A673 (cell line): ENCODE measurements around the gene MEOX1. TPM values are rescaled to one million over a fixed set of nuclear protein-coding genes. Genes with fewer than 3 reads are reported as not detected.

Source experiments
- BruUV-seq: library from RNA; stranded (reverse); fragments of 400-500 nt; replicated peaks from 2 replicates; lab custom pipeline; 2021; lab: Mats Ljungman, UMichigan
- CTCF ChIA-PET: fragments of 300-600 bp; sonication (Branson Sonifier 250); formaldehyde crosslinking; loops from one replicate; lab custom pipeline; 2022; ENCODE audit warnings: antibody characterized with exemption; lab: Charles Lee
- POLR2A ChIA-PET: fragments of 300-600 bp; sonication (Branson Sonifier 250); formaldehyde crosslinking; loops from one replicate; lab custom pipeline; 2022; ENCODE audit warnings: antibody characterized with exemption; ENCODE audit not compliant: low non-redundant PET; lab: Charles Lee
- DNase-seq: peaks from one replicate; pipeline ENCODE4 v3.0.0-alpha.2; 2015; ENCODE audit warnings: low spot score
- H3K27ac ChIP-seq: fragments of 200-600 bp; sonication (generic); 2 replicates; pipeline ENCODE4 v1.5.1; 2016; ENCODE audit warnings: mixed run types, low read depth, mild to moderate bottlenecking, mixed read lengths, antibody characterized with exemption, low read length; ENCODE audit not compliant: poor library complexity, severe bottlenecking
- H3K27me3 ChIP-seq: fragments of 200-600 bp; sonication (generic); replicated peaks from 2 replicates; pipeline ENCODE4 v1.6.1; 2017; ENCODE audit warnings: mixed run types, low read depth, mild to moderate bottlenecking, mixed read lengths, antibody characterized with exemption, low read length; ENCODE audit not compliant: insufficient read depth, poor library complexity
- H3K36me3 ChIP-seq: fragments of 200-600 bp; sonication (generic); 2 replicates; pipeline ENCODE4 v1.6.1; 2016; ENCODE audit warnings: mixed run types, mild to moderate bottlenecking, mixed read lengths, antibody characterized with exemption, low read length; ENCODE audit not compliant: insufficient read depth, poor library complexity, severe bottlenecking
- H3K4me1 ChIP-seq: fragments of 200-600 bp; sonication (generic); 2 replicates; pipeline ENCODE4 v1.6.1; 2017; ENCODE audit warnings: mixed run types, mild to moderate bottlenecking, mixed read lengths, antibody characterized with exemption, low read length; ENCODE audit not compliant: insufficient read depth, poor library complexity, severe bottlenecking
- H3K4me3 ChIP-seq: fragments of 200-600 bp; sonication (generic); 2 replicates; pipeline ENCODE4 v1.5.1; 2016; ENCODE audit warnings: low read depth, mixed run types, mild to moderate bottlenecking, mixed read lengths, low read length; ENCODE audit not compliant: poor library complexity, severe bottlenecking
- H3K9me3 ChIP-seq: fragments of 200-600 bp; sonication (generic); 2 replicates; pipeline ENCODE4 v1.6.1; 2016; ENCODE audit warnings: mixed run types, low read depth, mild to moderate bottlenecking, mixed read lengths, antibody characterized with exemption, low read length; ENCODE audit not compliant: poor library complexity, severe bottlenecking
- CTCF ChIP-seq: fragments of 300-800, 200-600 bp; sonication (generic); conservative IDR thresholded peaks from 2 replicates; pipeline ENCODE4 v1.5.1; 2017; ENCODE audit warnings: low read depth, mild to moderate bottlenecking, antibody characterized with exemption, low read length, moderate library complexity, mixed read lengths
- EZH2 ChIP-seq: fragments of 200-600 bp; sonication (generic); IDR thresholded peaks from 2 replicates; pipeline ENCODE4 v1.6.1; 2017; ENCODE audit warnings: borderline replicate concordance, low read depth, mild to moderate bottlenecking, mixed read lengths, antibody characterized with exemption, low read length; ENCODE audit not compliant: poor library complexity, severe bottlenecking
- intact Hi-C: fragments of 100-400 bp; cut with micrococcal nuclease; formaldehyde crosslinking; loops from one replicate; pipeline ENCODE4 v1.10.0; 2022; ENCODE audit not compliant: unreplicated experiment
- total RNA-seq: library from RNA; stranded (reverse); gene quantifications from 2 replicates; pipeline ENCODE4 v1.2.3, GENCODE V29; 2021

The MEOX1 gene
- total RNA-seq, 1 experiment from 2014 or later = 0.82 TPM

- TF ChIP-seq EZH2 (no peak), CTCF (no peak)
- no peak overlapping the region for H3K4me3 ChIP-seq
- intact Hi-C loops = no loop called here
- no peaks in the 10 kb centered on the region for H3K9me3 ChIP-seq
- POLR2A ChIA-PET = no interaction called here
- CTCF ChIA-PET = no interaction called here
- no peaks in the 10 kb centered on the region for H3K27me3 ChIP-seq
- H3K4me1 ChIP-seq = no peaks in the 10 kb centered on the region
- no peak for DNase-seq
- H3K36me3 ChIP-seq = no peaks in the 10 kb centered on the region
- no TSS peak for BruUV-seq
- no peak overlapping the region for H3K27ac ChIP-seq
These were observed 45.7 kb downstream of the MEOX1 start for GRCh38 chr17:43616029-43616351.

- BruUV-seq = no TSS peak
- intact Hi-C loops = no loop called here
- DNase-seq = no peak
- no peak overlapping the region for H3K4me3 ChIP-seq
- ChIA-PET POLR2A (no interaction called here), CTCF (no interaction called here)
- H3K27me3 ChIP-seq = no peaks in the 10 kb centered on the region
- no peaks in the 10 kb centered on the region for H3K9me3 ChIP-seq
- no peaks in the 10 kb centered on the region for H3K4me1 ChIP-seq
- H3K36me3 ChIP-seq = no peaks in the 10 kb centered on the region
- no peak overlapping the region for H3K27ac ChIP-seq
- TF ChIP-seq CTCF = no peak
- TF ChIP-seq EZH2 = no peak
These were observed 46.2 kb downstream of the MEOX1 start for GRCh38 chr17:43615330-43616028.

- CTCF ChIA-PET = no interaction called here
- BruUV-seq = no TSS peak
These were observed 47.2 kb downstream of the MEOX1 start for GRCh38 chr17:43614561-43614960.

More at GRCh38 chr17:43614561-43614960, 47.2 kb downstream of the MEOX1 start:
- Histone ChIP-seq H3K27ac (no peak overlapping the region), H3K9me3 (no peaks in the 10 kb centered on the region), H3K36me3 (no peaks in the 10 kb centered on the region), H3K4me1 (no peaks in the 10 kb centered on the region), H3K27me3 (no peaks in the 10 kb centered on the region), H3K4me3 (no peak overlapping the region)
- no peak for DNase-seq
- POLR2A ChIA-PET = no interaction called here
- intact Hi-C loops = no loop called here
- TF ChIP-seq CTCF (no peak), EZH2 (no peak)
